Transverse colon (tissue), 4 donors: ENCODE results near the gene PLEKHM2.

ENCODE experiments used
- EP300 ChIP-seq: sonication (generic); formaldehyde crosslinking; IDR thresholded peaks from one replicate; pipeline ENCODE4 v1.6.1; 2017; ENCODE audit warnings: antibody characterized with exemption, low read depth
- POLR2A ChIP-seq: fragments of 450-650 bp; IDR thresholded peaks from one replicate; pipeline ENCODE4 v1.6.1; 2016; ENCODE audit warnings: antibody characterized with exemption, mild to moderate bottlenecking, moderate library complexity
- POLR2AphosphoS5 ChIP-seq, 3 donors: sonication (generic); formaldehyde crosslinking; IDR thresholded peaks; one replicate each; pipeline ENCODE4 v1.6.1; 2016; ENCODE audit warnings: antibody characterized with exemption in 3 of 3
- TF ChIP-seq, protein P1 (sequence below), 5 experiments: fragments of 200-600 bp in 3 of 5; fragments of 450-650 bp in 2 of 5; sonication (generic) in 3 of 5; IDR thresholded peaks; 1 replicate in 2 of 5; 2 replicates in 3 of 5; pipeline ENCODE4 v1.5.1; 2016 to 2017; ENCODE audit warnings: antibody characterized with exemption in 5 of 5, inconsistent platforms in 3 of 5, mild to moderate bottlenecking in 2 of 5, moderate library complexity in 1 of 5

DNA sequence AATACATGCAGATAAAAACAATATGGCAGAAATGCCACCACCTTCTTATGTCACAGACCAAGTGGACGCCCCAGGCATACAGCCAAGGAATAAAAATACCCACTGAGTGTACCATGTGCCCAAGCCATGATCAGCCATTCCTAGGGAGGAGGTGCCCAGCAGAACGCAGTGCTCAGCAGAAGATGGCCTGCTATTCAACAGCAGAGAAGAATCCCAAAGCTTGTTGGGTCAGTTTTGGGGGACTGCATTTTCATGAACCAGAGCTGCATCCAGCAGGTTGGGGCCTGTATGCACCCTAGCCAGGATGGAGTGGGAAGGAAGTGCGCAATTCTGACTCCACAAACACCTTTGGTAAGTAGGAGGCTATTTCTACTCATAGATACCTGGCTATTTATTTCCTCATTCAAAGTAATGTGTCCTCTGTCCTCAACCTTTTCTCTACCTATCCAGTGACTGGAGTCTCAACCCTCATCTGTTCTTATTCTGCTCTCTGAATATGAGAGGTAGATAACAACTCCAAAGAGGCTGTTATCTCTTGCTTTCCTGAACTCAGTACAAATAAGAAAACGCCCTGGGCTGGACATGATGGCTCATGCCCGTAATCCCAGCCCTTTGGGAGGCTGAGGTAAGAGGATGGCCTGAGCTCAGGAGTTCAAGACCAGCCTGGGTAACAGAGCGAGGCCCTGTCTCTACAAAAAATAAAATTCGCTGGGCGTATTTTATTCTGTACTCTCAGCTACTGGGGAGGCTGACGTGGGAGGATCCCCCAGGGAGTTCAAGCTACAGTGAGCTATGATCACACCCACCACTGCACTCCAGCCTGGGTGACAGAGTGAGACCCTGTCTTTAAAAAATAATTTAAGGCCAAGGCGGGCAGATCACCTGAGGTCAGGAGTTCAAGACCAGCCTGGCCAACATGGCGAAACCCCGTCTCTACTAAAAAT, 2.5 kb upstream of the PLEKHM2 start:
- TF ChIP-seq, protein P1, sequence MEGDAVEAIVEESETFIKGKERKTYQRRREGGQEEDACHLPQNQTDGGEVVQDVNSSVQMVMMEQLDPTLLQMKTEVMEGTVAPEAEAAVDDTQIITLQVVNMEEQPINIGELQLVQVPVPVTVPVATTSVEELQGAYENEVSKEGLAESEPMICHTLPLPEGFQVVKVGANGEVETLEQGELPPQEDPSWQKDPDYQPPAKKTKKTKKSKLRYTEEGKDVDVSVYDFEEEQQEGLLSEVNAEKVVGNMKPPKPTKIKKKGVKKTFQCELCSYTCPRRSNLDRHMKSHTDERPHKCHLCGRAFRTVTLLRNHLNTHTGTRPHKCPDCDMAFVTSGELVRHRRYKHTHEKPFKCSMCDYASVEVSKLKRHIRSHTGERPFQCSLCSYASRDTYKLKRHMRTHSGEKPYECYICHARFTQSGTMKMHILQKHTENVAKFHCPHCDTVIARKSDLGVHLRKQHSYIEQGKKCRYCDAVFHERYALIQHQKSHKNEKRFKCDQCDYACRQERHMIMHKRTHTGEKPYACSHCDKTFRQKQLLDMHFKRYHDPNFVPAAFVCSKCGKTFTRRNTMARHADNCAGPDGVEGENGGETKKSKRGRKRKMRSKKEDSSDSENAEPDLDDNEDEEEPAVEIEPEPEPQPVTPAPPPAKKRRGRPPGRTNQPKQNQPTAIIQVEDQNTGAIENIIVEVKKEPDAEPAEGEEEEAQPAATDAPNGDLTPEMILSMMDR (IDR thresholded peaks at IDR 0.05): no peak
- TF ChIP-seq POLR2A: no peak
- TF ChIP-seq POLR2AphosphoS5 (IDR thresholded peaks at IDR 0.05): no peak
- no peak for TF ChIP-seq EP300
